Stomach smooth muscle (tissue), 2 donors: ENCODE measurements around the gene CHD9.
A peak's percentile ranks its signal among the peaks of the same experiment; 100 is the strongest.
"Not testable (repeated sequence)": the region's sequence is repeated elsewhere in the genome, so short reads cannot be mapped to it uniquely, and the experiment has no call there.

ENCODE experiments used
- H3K27ac ChIP-seq: one replicate; pipeline ENCODE4 v1.7.0; 2013; ENCODE audit warnings: mild to moderate bottlenecking, low read length, inconsistent platforms
- H3K27me3 ChIP-seq, 2 donors: one replicate each; pipeline ENCODE4 v1.7.0; 2013; ENCODE audit warnings: low read length in 2 of 2; ENCODE audit not compliant: insufficient read depth in 2 of 2, control insufficient read depth in 1 of 2
- H3K36me3 ChIP-seq, 2 donors: one replicate each; pipeline ENCODE4 v1.7.0; 2013; ENCODE audit warnings: low read length in 2 of 2; ENCODE audit not compliant: control insufficient read depth in 2 of 2, insufficient read depth in 2 of 2
- H3K4me1 ChIP-seq: one replicate; pipeline ENCODE4 v1.7.0; 2013; ENCODE audit warnings: low read length; ENCODE audit not compliant: control insufficient read depth, insufficient read depth
- H3K4me3 ChIP-seq, 2 donors: one replicate each; pipeline ENCODE4 v1.7.0; 2013; ENCODE audit warnings: low read length in 2 of 2
- H3K9ac ChIP-seq, 2 donors: one replicate each; pipeline ENCODE4 v1.7.0; 2013; ENCODE audit warnings: low read length in 2 of 2, mild to moderate bottlenecking in 1 of 2
- H3K9me3 ChIP-seq, 2 donors: one replicate each; pipeline ENCODE4 v1.7.0; 2013; ENCODE audit warnings: low read length in 2 of 2; ENCODE audit not compliant: control insufficient read depth in 2 of 2
- donor health status: healthy.
- donor health status: Pancreatic carcinoma.

The CHD9 gene

DNA sequence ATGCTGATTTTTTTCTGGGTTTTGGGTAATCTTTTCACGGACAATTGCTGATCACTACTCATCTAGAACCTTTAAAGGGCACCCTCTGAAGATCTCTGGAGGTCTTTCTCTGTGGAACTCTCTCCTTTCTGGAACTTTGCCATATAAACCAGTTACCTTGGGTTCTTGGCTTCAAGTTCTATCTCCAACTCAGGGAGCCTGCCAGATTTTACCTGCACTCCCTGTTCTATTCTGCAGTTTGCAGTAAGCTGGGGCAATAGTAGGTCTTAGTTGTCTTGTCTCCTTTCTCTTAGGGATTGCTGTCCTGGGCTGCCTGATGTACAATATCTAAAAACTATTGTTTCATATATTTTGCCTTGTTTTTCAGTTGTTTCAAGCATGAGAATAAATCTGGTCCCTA lies 120.3 kb downstream of the CHD9 start:
- Histone ChIP-seq H3K27ac (no peak overlapping the region), H3K9me3 (no peaks in the 10 kb centered on the region), H3K4me1 (no peaks in the 10 kb centered on the region), H3K27me3 (no peaks in the 10 kb centered on the region), H3K9ac (no peak overlapping the region), H3K4me3 (no peak overlapping the region), H3K36me3 (no peaks in the 10 kb centered on the region)

DNA sequence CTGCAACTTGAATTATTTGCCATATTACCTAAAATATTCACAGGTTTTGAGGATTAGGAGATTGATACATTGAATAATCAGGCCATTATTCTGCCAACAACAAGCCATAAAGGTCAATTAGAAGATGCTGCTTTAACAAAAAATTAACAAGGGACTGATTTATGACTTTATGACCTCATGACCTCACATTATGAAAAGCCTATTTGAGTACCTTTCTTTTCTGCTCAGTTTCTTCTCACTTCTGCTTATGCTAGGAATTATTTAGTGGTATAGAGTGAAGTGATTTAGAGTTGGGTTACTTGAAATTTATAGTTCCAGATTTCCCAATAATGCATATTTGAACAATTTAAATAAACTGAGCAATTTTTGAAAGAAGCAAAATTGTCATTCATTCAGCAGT lies 121.6 kb downstream of the CHD9 start:
- Histone ChIP-seq H3K27me3 (no peaks in the 10 kb centered on the region), H3K9me3 (no peaks in the 10 kb centered on the region), H3K9ac (no peak overlapping the region), H3K4me1 (no peaks in the 10 kb centered on the region), H3K27ac (no peak overlapping the region), H3K36me3 (no peaks in the 10 kb centered on the region), H3K4me3 (no peak overlapping the region)

DNA sequence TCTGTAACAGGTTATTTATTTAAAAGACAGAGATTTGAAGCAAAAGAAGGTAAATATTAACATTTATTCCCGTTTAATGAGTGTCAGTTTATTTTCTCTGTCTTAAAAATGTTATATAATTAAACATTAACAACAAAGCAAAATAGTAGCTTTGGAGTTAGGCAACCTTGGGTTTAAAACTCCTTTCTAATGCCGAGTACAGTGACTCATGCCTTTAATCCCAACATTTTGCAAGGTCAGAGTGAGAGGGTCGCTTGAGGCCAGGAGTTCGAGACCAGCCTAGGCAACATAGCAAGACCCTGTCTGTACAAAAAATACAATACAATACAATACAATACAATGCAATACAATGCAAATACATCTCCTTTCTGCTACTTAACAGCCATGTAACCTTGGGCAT lies 128.7 kb downstream of the CHD9 start:
- Histone ChIP-seq H3K36me3 (peaks cover 0 to 2% of the 10 kb centered on the region in 2 donors), H3K27me3 (no peaks in the 10 kb centered on the region), H3K27ac (no peak overlapping the region), H3K9me3 (no peaks in the 10 kb centered on the region), H3K4me1 (no peaks in the 10 kb centered on the region), H3K9ac (no peak overlapping the region), H3K4me3 (no peak overlapping the region)

DNA sequence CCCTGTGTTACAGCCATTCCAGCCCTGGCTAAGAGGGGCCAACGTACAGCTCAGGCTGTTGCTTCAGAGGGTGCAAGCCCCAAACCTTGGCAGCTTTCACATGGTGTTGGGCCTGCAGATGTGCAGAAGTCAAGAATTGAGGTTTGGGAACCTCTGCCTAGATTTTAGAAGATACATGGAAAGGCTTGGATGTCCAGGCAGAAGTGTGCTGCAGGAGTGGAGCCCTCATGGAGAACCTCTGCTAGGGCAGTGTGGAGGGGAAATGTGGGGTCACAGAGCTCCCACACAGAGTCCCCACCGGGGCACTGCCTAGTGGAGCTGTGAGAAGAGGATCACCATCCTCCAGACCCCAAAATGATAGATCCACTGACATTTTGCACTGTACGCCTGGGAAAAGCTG lies 130.9 kb downstream of the CHD9 start:
- not testable (repeated sequence) for H3K36me3 ChIP-seq, H3K4me3 ChIP-seq, H3K4me1 ChIP-seq, H3K9me3 ChIP-seq, H3K9ac ChIP-seq, H3K27ac ChIP-seq, H3K27me3 ChIP-seq

DNA sequence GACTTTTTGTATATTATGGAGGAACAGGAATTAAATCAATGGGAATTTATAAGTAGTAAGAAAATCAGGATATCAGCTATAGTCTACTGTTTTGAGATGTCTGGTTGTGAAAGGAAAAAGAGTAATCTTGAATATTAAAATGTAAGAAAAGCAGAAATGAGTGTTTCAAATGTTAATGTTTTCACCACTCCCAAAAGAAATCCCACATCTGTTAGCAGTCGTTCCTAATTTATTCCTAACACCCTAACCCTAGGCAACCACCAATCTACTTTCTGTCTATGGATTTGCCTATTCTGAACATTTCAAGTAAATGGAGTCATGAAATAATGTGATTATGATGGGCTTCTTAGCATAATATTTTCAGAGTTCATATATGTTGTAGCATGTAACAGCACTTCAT lies 133.0 kb downstream of the CHD9 start:
- H3K27ac ChIP-seq = no peak overlapping the region
- no peaks in the 10 kb centered on the region for H3K4me1 ChIP-seq
- no peak overlapping the region for H3K9ac ChIP-seq
- H3K27me3 ChIP-seq = no peaks in the 10 kb centered on the region
- H3K36me3 ChIP-seq = peaks cover 0 to 2% of the 10 kb centered on the region in 2 donors
- H3K4me3 ChIP-seq = no peak overlapping the region
- no peaks in the 10 kb centered on the region for H3K9me3 ChIP-seq

DNA sequence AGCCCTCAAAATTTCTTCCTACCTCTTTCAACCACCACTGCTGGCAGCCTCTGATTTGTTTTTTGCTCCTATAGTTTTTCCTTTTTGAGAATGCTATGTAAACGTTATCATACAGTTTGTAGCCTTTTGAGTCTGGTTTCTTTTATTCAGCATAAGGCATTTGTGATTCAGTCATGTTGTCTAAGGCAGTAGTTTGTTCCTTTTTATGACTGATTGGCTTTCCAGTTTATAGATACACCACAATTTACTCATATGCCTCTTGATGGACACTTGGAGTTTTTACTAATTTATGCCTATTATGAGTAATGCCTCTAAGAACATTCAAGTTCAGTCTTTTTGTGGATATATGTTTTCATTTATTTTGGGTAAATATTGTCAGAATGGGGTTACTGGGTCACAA lies 136.6 kb downstream of the CHD9 start:
- Histone ChIP-seq H3K27me3 (no peaks in the 10 kb centered on the region), H3K4me1 (no peaks in the 10 kb centered on the region), H3K9me3 (no peaks in the 10 kb centered on the region)

DNA sequence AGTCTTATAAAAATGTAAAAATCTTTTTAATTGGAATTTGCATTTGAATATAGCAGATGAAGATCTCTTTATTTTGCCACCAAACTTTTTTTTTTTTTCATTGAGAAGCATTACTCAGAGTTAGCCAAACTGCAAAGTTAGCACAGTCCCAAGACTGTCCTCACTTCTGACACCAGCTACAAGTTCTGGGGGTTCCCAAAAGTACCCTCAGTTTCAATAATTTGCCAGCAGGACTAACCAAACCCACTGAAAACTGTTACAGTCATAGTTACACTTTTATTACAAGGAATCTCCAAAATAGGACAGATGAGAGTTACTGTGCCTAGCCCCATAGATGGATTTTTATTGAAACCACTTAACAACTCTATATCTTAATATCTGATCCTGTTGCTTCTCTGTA lies 144.1 kb downstream of the CHD9 start:
- no peaks in the 10 kb centered on the region for H3K9me3 ChIP-seq
- no peak overlapping the region for H3K9ac ChIP-seq
- no peaks in the 10 kb centered on the region for H3K27me3 ChIP-seq
- no peak overlapping the region for H3K27ac ChIP-seq
- H3K4me1 ChIP-seq = no peaks in the 10 kb centered on the region
- no peaks in the 10 kb centered on the region for H3K36me3 ChIP-seq
- no peak overlapping the region for H3K4me3 ChIP-seq

More for the DNA sequence above, 136.6 kb downstream of the CHD9 start:
- Histone ChIP-seq H3K9ac (no peak overlapping the region), H3K27ac (no peak overlapping the region), H3K4me3 (no peak overlapping the region), H3K36me3 (no peaks in the 10 kb centered on the region)

DNA sequence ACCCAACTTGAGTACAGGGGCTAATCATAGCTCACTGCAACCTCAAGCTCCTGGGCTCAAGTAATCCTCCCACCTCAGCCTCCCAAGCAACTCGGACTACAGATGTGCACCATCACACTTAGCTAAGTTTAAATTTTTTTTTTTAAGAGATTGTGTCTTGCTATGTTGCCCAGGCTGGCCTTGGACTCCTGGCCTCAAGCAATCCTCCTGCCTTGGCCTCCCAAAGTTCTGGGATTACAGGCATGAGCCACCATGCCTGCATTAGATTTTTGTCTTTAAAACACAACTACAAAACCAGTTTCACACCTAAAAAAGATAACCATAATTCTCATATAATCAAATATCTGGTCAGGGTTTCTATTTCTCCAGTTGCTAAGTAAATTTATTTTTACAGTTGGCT lies 147.1 kb downstream of the CHD9 start:
- no peaks in the 10 kb centered on the region for H3K27me3 ChIP-seq
- H3K9me3 ChIP-seq = no peaks in the 10 kb centered on the region
- H3K27ac ChIP-seq = no peak overlapping the region
- no peak overlapping the region for H3K4me3 ChIP-seq
- no peaks in the 10 kb centered on the region for H3K4me1 ChIP-seq
- H3K36me3 ChIP-seq = no peaks in the 10 kb centered on the region
- no peak overlapping the region for H3K9ac ChIP-seq

DNA sequence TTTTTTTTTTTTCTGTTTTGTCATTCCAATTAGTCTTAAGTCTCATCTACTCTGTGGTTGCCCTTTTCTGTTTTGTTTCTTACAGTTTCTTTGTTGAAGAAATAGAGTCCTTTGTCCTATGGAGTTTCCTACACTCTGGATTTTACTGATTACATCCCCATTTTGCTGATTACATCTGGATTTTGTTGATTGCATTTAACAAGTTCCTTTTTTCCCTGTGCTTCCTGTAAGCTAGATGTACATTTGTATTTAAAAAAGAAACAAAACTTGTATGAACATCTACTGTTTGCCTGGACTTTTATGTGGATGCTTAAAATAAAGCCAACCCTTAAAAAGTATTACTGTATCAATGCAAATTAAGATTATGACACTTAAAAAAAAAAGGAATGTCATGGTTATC lies 147.6 kb downstream of the CHD9 start:
- H3K4me3 ChIP-seq = no peak overlapping the region

DNA sequence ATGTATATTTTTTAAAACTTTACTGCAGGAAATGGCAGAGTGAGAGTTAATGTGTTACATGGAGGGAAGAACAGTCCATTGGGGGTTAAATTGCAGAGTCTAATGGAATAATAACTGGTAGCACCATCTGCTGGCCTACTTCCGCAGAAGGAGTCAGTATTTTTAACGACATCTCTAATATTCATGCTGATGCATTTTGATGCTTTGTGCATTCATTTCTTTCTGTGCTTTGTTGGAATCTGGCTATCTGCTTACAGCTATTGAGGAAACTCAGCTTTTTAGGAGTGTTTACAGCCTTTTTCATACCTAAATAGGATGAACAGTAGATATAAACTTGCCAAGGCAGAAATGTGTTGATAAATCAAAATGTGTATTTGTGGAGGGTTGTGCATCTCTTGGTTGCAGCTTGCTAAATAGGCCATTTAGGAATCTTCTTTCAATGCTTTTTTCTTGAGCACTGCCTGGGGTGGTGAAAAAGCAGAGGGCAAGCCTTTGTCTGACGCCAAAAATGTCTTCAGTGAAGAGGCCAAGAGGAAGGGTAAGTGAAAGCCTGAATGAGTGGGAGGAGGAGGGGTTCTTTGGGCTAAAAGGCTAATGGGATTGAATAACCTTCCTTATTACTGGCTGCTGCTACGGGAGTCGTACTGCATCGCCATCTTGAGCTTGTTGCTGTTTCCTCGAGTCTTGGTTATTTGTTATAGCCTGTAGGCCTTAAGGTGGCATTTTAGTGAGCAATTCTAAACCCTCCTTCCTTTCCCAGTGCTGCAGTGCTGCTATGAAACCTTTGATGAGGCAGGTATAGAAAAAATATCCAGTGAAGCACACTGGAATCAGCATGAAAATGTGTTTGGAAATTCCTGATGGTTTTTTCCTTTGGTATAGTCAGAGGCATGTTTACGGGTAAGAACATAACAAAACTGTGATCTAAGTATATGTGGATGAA lies 153.3 kb downstream of the CHD9 start:
- peak overlapping the region; percentile 56 to 77 for H3K9ac ChIP-seq
- peak overlapping the region; percentile 69 for H3K27ac ChIP-seq
- no peaks in the 10 kb centered on the region for H3K4me1 ChIP-seq
- H3K36me3 ChIP-seq = no peaks in the 10 kb centered on the region
- no peaks in the 10 kb centered on the region for H3K27me3 ChIP-seq
- peak overlapping the region; percentile 74 to 76 for H3K4me3 ChIP-seq
- no peaks in the 10 kb centered on the region for H3K9me3 ChIP-seq

More for the DNA sequence above, 147.6 kb downstream of the CHD9 start:
- Histone ChIP-seq H3K27me3 (no peaks in the 10 kb centered on the region), H3K9me3 (no peaks in the 10 kb centered on the region), H3K9ac (no peak overlapping the region), H3K27ac (no peak overlapping the region), H3K4me1 (no peaks in the 10 kb centered on the region), H3K36me3 (no peaks in the 10 kb centered on the region)

DNA sequence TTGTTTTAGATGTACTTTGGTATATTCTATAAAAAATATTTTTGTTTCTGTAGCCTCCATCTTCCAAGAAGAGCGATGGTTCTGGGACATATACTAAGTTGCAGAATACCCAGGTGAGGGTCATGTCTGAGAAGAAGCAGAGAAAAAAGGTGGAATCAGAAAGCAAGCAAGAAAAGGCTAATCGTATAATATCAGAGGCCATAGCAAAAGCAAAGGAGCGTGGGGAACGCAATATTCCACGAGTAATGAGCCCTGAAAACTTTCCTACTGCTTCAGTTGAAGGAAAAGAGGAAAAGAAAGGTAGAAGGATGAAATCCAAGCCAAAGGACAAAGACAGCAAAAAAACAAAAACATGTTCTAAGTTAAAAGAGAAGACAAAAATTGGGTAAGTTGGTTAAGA lies 154.6 kb downstream of the CHD9 start:
- H3K27ac ChIP-seq = no peak overlapping the region
- H3K36me3 ChIP-seq = no peaks in the 10 kb centered on the region
- H3K9ac ChIP-seq = peak overlapping the region in 1 of 2 donors; percentile 47
- no peaks in the 10 kb centered on the region for H3K4me1 ChIP-seq
- peak overlapping the region; percentile 38 to 62 for H3K4me3 ChIP-seq
- no peaks in the 10 kb centered on the region for H3K27me3 ChIP-seq
- no peaks in the 10 kb centered on the region for H3K9me3 ChIP-seq
